Neural cell (in vitro differentiated cells): ENCODE measurements around the gene POU3F2. TPM values are rescaled to one million over a fixed set of nuclear protein-coding genes. Genes with fewer than 3 reads are reported as not detected.

ENCODE experiments used
- H2AFZ ChIP-seq: fragments of 200-600, 300-800 bp; sonication (generic), shearing (Covaris generic); 2 replicates; pipeline ENCODE4 v1.6.0; 2014; ENCODE audit warnings: low read depth, mild to moderate bottlenecking, antibody characterized with exemption, low read length, moderate library complexity
- H3F3A ChIP-seq: fragments of 200-600 bp; shearing (Covaris generic); 2 replicates; pipeline ENCODE4 v1.6.1; 2016; ENCODE audit warnings: mild to moderate bottlenecking, moderate library complexity, mixed read lengths, antibody characterized with exemption, low read length; ENCODE audit not compliant: insufficient read depth, poor library complexity, severe bottlenecking
- H3K27ac ChIP-seq: fragments of 200-600, 300-800 bp; sonication (generic), shearing (Covaris generic); 2 replicates; pipeline ENCODE4 v1.5.1; 2014; ENCODE audit warnings: mild to moderate bottlenecking, low read length, moderate library complexity
- H3K27me3 ChIP-seq: fragments of 300-800, 200-600 bp; sonication (generic), shearing (Covaris generic); 2 replicates; pipeline ENCODE4 v1.6.0; 2014; ENCODE audit warnings: mild to moderate bottlenecking, low read depth, low read length, moderate library complexity; ENCODE audit not compliant: insufficient read depth
- H3K36me3 ChIP-seq: fragments of 300-800, 200-600 bp; sonication (generic), shearing (Covaris generic); 2 replicates; pipeline ENCODE4 v1.5.1; 2014; ENCODE audit warnings: mild to moderate bottlenecking, antibody characterized with exemption, low read length, moderate library complexity; ENCODE audit not compliant: insufficient read depth
- H3K4me2 ChIP-seq: fragments of 300-800, 200-600 bp; sonication (generic), shearing (Covaris generic); 2 replicates; pipeline ENCODE4 v1.6.0; 2014; ENCODE audit warnings: mild to moderate bottlenecking, low read length
- H3K4me3 ChIP-seq: fragments of 300-800, 200-600 bp; sonication (generic), shearing (Covaris generic); 2 replicates; pipeline ENCODE4 v1.5.1; 2014; ENCODE audit warnings: mild to moderate bottlenecking, low read length, moderate library complexity
- H3K79me2 ChIP-seq: fragments of 200-600 bp; shearing (Covaris generic); replicated peaks from 2 replicates; pipeline ENCODE4 v1.6.0; 2014; ENCODE audit warnings: mild to moderate bottlenecking, low read length, moderate library complexity; ENCODE audit not compliant: insufficient read depth
- H3K9ac ChIP-seq: fragments of 300-800, 200-600 bp; sonication (generic), shearing (Covaris generic); 2 replicates; pipeline ENCODE4 v1.6.1; 2016; ENCODE audit warnings: mild to moderate bottlenecking, low read length, mixed read lengths
- H3K9me2 ChIP-seq: fragments of 200-600 bp; shearing (Covaris generic); 2 replicates; pipeline ENCODE4 v1.6.1; 2016; ENCODE audit warnings: mild to moderate bottlenecking, low read length, mixed read lengths; ENCODE audit not compliant: insufficient read depth
- H3K9me3 ChIP-seq: fragments of 200-600, 300-800 bp; sonication (generic), shearing (Covaris generic); 2 replicates; pipeline ENCODE4 v1.6.1; 2016; ENCODE audit warnings: mild to moderate bottlenecking, mixed run types, low read length, moderate library complexity, mixed read lengths
- H4K20me1 ChIP-seq: fragments of 200-600 bp; shearing (Covaris generic); 2 replicates; pipeline ENCODE4 v1.6.1; 2016; ENCODE audit warnings: mild to moderate bottlenecking, mixed run types; ENCODE audit not compliant: insufficient read depth
- CTCF ChIP-seq: fragments of 450-650 bp; IDR thresholded peaks from 2 replicates; pipeline ENCODE4 v1.5.1; 2014; ENCODE audit warnings: antibody characterized with exemption, mild to moderate bottlenecking, moderate library complexity; ENCODE audit not compliant: poor library complexity, severe bottlenecking
- EP300 ChIP-seq: fragments of 450-650 bp; conservative IDR thresholded peaks from 2 replicates; pipeline ENCODE4 v1.6.1; 2014; ENCODE audit warnings: antibody characterized with exemption, mild to moderate bottlenecking, moderate library complexity; ENCODE audit not compliant: poor library complexity, severe bottlenecking
- EZH2 ChIP-seq: fragments of 200-600, 300-800 bp; shearing (Covaris generic), sonication (generic); IDR thresholded peaks from 2 replicates; pipeline ENCODE4 v1.6.1; 2014; ENCODE audit warnings: antibody characterized with exemption, low read length, borderline replicate concordance, mild to moderate bottlenecking; ENCODE audit not compliant: insufficient read depth, poor library complexity, severe bottlenecking
- MXI1 ChIP-seq: fragments of 450-650 bp; conservative IDR thresholded peaks from 2 replicates; pipeline ENCODE4 v1.6.1; 2014; ENCODE audit warnings: antibody characterized with exemption, mild to moderate bottlenecking; ENCODE audit not compliant: poor library complexity, severe bottlenecking
- POLR2AphosphoS5 ChIP-seq: IDR thresholded peaks from 2 replicates; pipeline ENCODE4 v1.6.1; 2012
- RAD21 ChIP-seq: fragments of 450-650 bp; conservative IDR thresholded peaks from 2 replicates; pipeline ENCODE4 v1.6.1; 2014; ENCODE audit warnings: antibody characterized with exemption, mild to moderate bottlenecking, moderate library complexity
- REST ChIP-seq: IDR thresholded peaks from 2 replicates; pipeline ENCODE4 v1.6.1; 2012; ENCODE audit warnings: borderline replicate concordance
- SMC3 ChIP-seq: fragments of 450-650 bp; conservative IDR thresholded peaks from 2 replicates; pipeline ENCODE4 v1.6.1; 2014; ENCODE audit warnings: antibody characterized with exemption, mild to moderate bottlenecking, moderate library complexity; ENCODE audit not compliant: poor library complexity
- TAF1 ChIP-seq: IDR thresholded peaks from 2 replicates; pipeline ENCODE4 v1.6.1; 2012; ENCODE audit warnings: low read depth
- polyA plus RNA-seq: library from polyadenylated mRNA; depleted of rRNA; stranded (reverse); fragments of >200 nt; gene quantifications from 2 replicates; pipeline ENCODE4 v1.2.3, GENCODE V29; 2014

POU3F2 gene
- polyA plus RNA-seq, 1 donor from 2014 or later, result 35.3 TPM

GRCh38 chr6:98875375-98875774, 41.0 kb downstream of the POU3F2 start:
- Histone ChIP-seq H3K4me3 (no peak overlapping the region), H3K27ac (no peak overlapping the region), H3K9me3 (no peaks in the 10 kb centered on the region), H3K79me2 (no peaks in the 10 kb centered on the region), H3K4me2 (no peak overlapping the region), H3F3A (no peaks in the 10 kb centered on the region), H3K9me2 (no peaks in the 10 kb centered on the region), H3K27me3 (no peaks in the 10 kb centered on the region), H3K9ac (no peak overlapping the region), H4K20me1 (no peaks in the 10 kb centered on the region), H2AFZ (no peak overlapping the region), H3K36me3 (no peaks in the 10 kb centered on the region)
- TF ChIP-seq SMC3, result no peak
- TF ChIP-seq MXI1, result no peak
- TF ChIP-seq EZH2, result no peak
- TF ChIP-seq CTCF, result no peak
- no peak for TF ChIP-seq RAD21
- TF ChIP-seq POLR2AphosphoS5, result no peak
- TF ChIP-seq TAF1, result no peak
- TF ChIP-seq REST, result no peak
- no peak for TF ChIP-seq EP300

GRCh38 chr6:98877250-98877649, 42.9 kb downstream of the POU3F2 start:
- no peak overlapping the region for H3K4me2 ChIP-seq
- H4K20me1 ChIP-seq, result no peaks in the 10 kb centered on the region
- H3K9me2 ChIP-seq, result no peaks in the 10 kb centered on the region
- no peak overlapping the region for H3K4me3 ChIP-seq
- no peaks in the 10 kb centered on the region for H3K36me3 ChIP-seq
- no peaks in the 10 kb centered on the region for H3F3A ChIP-seq
- no peaks in the 10 kb centered on the region for H3K27me3 ChIP-seq
- H3K27ac ChIP-seq, result no peak overlapping the region
- no peak overlapping the region for H3K9ac ChIP-seq
- H2AFZ ChIP-seq, result no peak overlapping the region
- no peaks in the 10 kb centered on the region for H3K79me2 ChIP-seq
- H3K9me3 ChIP-seq, result no peaks in the 10 kb centered on the region
- TF ChIP-seq RAD21, result no peak
- TF ChIP-seq EP300, result no peak

GRCh38 chr6:98880486-98880885, 46.1 kb downstream of the POU3F2 start:
- Histone ChIP-seq H3K9me3 (no peaks in the 10 kb centered on the region), H3K9ac (no peak overlapping the region), H3F3A (no peaks in the 10 kb centered on the region), H3K36me3 (no peaks in the 10 kb centered on the region), H3K27me3 (no peaks in the 10 kb centered on the region), H3K4me3 (no peak overlapping the region), H3K9me2 (no peaks in the 10 kb centered on the region), H3K4me2 (no peak overlapping the region), H4K20me1 (no peaks in the 10 kb centered on the region), H3K79me2 (no peaks in the 10 kb centered on the region), H3K27ac (no peak overlapping the region), H2AFZ (no peak overlapping the region)
- no peak for TF ChIP-seq TAF1
- no peak for TF ChIP-seq EZH2
- no peak for TF ChIP-seq MXI1
- TF ChIP-seq RAD21, result no peak
- TF ChIP-seq EP300, result no peak
- no peak for TF ChIP-seq SMC3
- no peak for TF ChIP-seq REST
- no peak for TF ChIP-seq CTCF
- no peak for TF ChIP-seq POLR2AphosphoS5
